Dermis blood vessel endothelial cell (primary cell): ENCODE measurements around the gene PEG3. TPM values are rescaled to one million over a fixed set of nuclear protein-coding genes. Genes with fewer than 3 reads are reported as not detected.
"Not testable (repeated sequence)": the region's sequence is repeated elsewhere in the genome, so short reads cannot be mapped to it uniquely, and the experiment has no call there.

Experiments
- DNase-seq: peaks from one replicate; pipeline ENCODE4 v3.0.0; 2010
- total RNA-seq: library from RNA; depleted of rRNA; stranded (reverse); fragments of >200 nt; gene quantifications from 2 replicates; pipeline ENCODE4 v1.2.3, GENCODE V29; 2014

Gene PEG3
- 0.68 and 2.2 TPM in 2 replicates for total RNA-seq

DNA sequence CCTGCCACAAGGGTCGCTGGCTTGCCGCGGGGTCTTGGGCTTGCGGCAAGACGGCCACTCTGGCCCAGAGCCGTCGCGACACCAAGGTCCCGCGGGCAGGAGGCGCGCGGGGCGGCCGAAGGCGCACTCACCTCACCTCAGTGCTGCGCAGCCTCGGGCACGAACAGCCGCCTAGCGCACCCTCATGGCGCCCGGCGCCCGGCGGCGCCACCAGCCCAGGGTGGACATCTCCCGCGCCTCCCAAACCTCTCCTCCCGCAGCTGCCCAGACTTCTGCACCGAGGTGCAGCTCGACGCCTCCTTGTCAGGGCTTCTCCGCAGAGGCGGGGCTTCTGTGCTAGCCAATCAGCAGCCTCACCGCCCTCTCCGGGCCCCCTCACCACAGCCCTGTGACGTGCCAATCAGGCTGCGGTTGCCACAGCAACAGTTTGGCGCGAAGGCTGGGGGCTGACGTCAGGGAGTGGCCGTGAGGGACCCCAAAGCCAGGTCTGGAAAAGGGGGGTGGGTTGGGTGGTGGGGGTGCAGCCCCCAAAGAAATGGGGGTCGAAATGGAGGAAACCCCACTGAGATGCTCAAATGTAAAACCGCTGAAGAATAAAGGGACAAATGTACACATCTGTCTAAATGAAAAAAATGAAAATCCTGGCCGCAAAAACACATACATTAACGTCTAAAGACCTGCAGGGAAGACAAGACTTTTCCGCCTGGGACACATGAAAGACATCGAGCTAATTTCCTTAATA, at the start of gene PEG3, which contains the start of gene ZIM2:
PEG3 (minus strand) TSS at position 276 of the 742 bp plus-strand sequence. CDS start 16,071 bp downstream, outside the sequence.
ZIM2 (minus strand) TSS at position 276 of the 742 bp plus-strand sequence. CDS start 16,449 bp downstream, outside the sequence.
- no peak for DNase-seq

DNA sequence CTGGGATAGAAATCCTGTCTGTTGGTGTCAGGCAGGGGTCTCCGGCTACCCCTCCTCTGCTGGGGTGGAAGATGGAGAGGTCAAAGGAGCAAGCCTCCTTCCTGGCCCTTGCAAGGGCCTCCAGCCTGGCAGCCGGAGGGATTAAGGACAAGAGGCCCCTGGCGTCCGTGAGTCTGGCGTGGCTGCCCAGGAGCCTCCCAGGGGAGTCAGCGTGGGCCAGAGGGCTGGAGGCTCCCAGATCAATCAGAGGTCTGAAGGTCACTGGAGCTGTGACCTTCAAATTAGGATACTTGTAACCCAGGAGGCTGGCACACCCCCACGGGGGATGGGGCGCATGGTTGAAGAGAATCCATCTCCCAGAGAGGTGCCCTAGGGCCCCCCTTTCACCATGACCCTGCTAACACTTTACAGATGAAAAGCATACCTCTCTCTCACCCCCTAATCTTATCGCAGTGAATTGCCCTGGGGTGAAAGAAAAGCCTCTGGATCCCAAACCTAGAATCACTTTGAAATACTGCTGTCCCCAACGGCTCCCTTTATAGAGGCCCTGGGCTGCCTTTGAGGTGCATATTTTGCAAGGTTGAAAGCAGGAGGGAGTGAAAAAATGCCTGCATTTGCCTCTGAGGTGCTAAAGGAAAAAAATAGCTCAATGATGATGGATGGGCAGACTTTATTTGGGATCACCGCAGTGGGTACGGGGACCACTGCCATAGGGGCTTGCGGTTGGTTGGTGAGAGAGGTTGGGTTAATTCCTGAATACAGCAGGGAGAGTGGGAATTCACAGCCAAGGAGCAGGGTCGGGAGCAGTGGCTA, 44.9 kb upstream of the PEG3 start:
- DNase-seq, result no peak

DNA sequence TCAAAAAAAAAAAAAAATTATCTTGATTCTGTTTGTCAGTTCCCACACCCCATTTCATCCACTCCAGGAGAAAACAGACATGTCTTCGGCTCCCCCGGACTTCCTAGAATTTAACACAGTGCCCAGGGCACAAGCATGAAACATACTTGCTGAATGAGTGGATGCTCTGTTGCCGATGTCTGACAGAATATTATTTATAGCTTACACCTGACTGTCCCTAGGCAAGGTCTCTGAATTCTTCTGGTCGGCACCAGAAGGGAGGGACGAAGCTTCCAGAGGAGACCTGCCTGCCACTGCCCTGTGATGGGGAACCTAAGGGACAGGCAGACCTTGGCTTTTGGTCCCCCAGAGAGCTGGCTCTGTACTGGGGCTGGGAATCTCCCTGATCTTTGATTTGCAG, 43.9 kb upstream of the PEG3 start:
- DNase-seq, result no peak

DNA sequence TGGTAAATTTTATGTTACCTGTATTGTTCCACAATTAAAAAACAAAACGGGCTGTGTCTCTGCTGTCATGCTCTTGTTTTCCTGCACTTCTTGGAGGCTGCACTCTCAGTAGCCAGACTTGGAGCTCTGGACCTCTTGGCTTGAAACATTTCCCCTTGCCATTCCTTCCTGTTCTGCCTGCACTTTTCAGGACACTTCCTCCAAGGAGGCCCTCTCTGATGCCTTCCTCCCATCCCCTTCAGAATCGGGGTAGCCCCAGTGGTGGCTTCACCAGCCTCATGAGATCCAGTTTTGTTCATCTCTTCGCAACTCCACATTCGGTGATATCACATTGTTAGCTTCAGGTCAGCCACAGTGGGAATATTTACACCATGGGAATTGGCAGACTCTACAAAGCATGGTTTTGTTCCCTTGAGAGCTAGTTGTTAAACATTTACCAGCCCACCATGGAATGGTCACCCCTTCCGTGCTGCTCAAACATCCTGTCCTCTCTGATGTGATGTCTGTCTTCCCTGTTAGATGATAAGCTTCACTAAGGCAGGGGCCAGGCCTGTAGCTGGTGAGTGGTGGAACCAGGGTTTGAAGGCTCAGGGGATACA, 40.2 kb upstream of the PEG3 start:
- no peak for DNase-seq

GRCh38 chr19:56877069-56877715, 36.7 kb upstream of the PEG3 start:
- DNase-seq, result no peak

GRCh38 chr19:56875717-56876116, 35.2 kb upstream of the PEG3 start:
- no peak for DNase-seq

GRCh38 chr19:56874530-56874929, 34.0 kb upstream of the PEG3 start:
- DNase-seq, result no peak

DNA sequence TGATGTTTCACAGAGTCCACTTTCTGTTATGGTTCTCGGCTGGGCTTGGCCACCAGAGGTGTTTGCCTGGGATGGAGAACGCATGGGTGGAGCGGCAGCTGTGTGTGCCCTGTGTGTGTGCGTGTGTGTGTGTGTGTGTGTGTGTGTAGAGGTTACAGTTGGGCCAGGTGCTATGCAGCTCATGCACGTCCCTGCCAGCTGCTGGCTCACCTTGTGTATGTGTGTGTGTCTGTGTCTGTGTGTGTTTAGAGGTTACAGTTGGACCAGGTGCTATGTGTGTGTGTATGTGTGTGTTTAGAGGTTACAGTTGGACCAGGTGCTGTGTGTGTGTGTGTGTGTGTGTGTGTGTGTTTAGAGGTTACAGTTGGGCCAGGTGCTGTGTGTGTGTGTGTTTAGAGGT, 33.0 kb upstream of the PEG3 start:
- no peak for DNase-seq

DNA sequence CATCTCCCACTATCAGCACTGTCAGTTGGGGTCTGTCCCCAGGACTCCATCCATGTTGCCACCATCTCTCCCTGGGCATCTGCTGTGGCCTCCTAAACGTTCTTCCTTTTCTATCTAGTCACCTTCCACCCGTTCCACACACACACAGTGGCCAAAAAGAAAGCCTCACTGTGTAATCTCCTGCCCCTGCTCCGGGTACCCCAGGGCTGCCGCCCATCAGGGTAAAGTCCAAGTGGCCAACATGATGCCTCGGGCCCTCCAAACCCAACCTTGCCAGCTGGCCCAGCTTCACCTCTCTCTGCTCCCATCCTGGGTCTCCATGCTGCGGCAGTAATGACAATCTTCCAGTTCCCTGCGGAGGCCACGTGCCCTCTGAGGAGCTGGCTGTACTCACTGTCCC, 29.4 kb upstream of the PEG3 start:
- no peak for DNase-seq

- DNase-seq, result no peak
Measured at GRCh38 chr19:56868446-56868845, 27.9 kb upstream of the PEG3 start.

GRCh38 chr19:56866538-56866937, 26.0 kb upstream of the PEG3 start:
- DNase-seq, result no peak

- DNase-seq, result no peak
Measured at GRCh38 chr19:56864443-56865125, 24.1 kb upstream of the PEG3 start.

- DNase-seq, result no peak
Measured at GRCh38 chr19:56862741-56863140, 22.2 kb upstream of the PEG3 start.

DNA sequence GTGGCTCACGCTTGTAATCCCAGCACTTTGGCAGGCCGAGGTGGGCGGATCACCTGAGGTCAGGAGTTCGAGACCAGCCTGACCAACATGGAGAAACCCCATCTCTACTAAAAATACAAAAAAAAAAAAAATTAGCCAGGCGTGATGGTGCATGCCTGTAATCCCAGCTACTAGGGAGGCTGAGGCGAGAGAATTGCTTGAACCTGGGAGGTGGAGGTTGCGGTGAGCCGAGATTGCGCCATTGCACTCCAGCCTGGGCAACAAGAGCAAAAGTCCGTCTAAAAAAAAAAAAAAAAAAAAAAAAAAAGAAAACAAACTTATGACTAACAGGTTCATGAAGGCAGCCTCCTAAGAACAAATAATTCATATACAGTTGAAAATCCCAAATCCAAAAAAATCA, 19.9 kb upstream of the PEG3 start:
- DNase-seq, result not testable (repeated sequence)

GRCh38 chr19:56858026-56858425, 17.5 kb upstream of the PEG3 start:
- DNase-seq, result no peak

GRCh38 chr19:56856822-56857221, 16.3 kb upstream of the PEG3 start:
- no peak for DNase-seq

DNA sequence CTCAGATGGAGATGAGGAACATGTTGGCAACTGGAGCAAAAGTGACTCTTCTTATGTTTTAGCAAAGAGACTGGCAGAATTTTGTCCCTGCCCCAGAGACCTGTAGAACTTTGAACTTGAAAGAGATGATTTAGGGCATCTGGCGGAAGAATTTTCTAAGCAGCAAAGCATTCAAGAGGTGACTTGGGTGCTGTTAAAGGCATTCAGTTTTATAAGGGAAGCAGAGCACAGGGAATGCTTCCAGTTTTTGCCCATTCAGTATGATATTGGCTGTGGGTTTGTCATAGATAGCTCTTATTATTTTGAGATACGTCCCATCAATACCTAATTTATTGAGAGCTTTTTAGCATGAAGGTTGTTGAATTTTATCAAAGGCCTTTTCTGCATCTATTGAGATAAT, 11.8 kb upstream of the PEG3 start:
- DNase-seq, result not testable (repeated sequence)

DNA sequence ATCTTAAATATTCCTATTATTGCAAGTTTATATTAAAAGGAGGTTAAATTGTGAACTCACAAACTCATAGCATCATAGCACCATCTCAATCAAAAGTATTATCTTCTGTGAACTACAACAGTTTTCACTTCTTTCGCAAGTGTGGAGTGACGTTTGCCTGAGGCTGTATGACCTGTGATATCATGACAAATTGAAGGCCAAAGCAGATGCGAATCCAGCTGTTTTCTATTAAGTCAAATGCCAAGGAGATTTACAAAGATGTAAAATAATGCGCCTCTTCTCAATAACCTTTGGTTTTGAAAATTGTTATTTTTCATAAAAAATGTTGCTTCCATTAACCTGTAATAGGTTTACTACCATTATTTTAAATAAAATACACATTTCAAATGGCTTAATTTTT, 7.6 kb upstream of the PEG3 start:
- DNase-seq, result no peak

DNA sequence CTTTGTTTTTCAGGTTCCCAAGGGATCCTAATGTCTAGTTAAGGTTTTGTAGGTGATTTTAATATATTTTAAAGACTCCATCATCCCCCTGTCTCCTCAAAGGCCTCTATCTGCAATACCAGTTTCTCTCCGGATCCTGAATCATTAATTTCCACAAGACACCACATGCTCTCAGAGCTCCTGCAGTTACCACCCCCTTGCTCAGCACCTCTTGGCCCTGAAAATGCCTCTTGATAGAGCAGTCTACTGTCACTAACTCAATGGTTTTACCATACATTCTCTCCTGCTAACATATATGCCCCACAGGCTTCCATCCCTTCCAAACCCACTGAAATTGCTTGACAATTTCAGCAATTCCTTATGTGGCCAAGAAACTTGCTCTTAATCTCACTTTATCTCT, 1.9 kb upstream of the PEG3 start:
- no peak for DNase-seq

DNA sequence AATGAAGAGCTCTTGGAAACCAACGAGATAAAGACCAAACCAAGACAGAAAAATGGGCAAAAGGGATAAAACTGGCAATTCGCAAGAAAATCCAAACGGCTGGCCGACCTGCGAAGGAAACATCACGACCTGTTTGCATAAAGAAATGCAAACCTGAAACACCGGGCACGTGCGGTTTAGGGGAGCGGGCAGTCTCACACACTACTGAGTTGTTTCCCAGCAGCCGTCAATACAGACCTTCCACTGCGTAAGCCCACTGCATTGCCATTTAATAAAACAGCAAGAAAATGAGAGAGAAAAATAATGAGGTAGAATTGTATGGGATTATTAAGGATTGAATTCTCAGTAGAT, 642 bp upstream of the PEG3 start:
- DNase-seq, result no peak

GRCh38 chr19:56839652-56840450, 675 bp downstream of the PEG3 start:
- peak; percentile 32 for DNase-seq
